Measurements from ENCODE around the gene GRK4. TPM values are rescaled to one million over a fixed set of nuclear protein-coding genes. Genes with fewer than 3 reads are reported as not detected.
A peak's percentile ranks its signal among the peaks of the same experiment; 100 is the strongest.
"Not testable (repeated sequence)": the region's sequence is repeated elsewhere in the genome, so short reads cannot be mapped to it uniquely, and the experiment has no call there.

The GRK4 gene
- polyA plus RNA-seq, 6 donors from 2014 or later = 0.86 to 1.8 (median 0.96) TPM; not detected in 1

DNA sequence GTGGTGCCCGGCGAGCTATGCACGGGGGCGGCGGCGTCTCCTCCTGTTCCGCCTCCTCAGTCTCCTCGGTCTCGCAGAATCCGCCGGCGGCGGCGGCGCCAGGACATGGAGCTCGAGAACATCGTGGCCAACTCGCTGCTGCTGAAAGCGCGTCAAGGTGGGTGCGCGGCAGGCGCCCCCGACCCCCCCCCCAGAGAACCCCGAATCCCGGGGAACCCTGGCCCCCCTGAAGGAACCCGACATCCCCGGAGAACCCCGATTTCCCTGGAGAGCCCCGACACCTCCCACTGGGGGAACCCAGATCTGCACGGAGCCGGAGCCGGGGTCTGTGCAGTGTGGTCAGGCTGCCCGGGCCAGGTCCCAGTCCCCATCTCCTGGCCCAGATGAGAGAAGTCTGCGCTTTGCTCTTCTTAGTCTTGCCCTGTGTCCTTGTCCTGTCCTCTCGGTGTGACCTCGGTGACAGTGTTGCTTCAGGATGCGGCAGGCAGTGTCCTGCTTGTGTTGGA, 648 bp downstream of the GRK4 start:
- H3K9me3 Mint-ChIP-seq = no peaks in the 10 kb centered on the region
- peaks cover 20 to 36% (median 29%) of the 10 kb centered on the region in 3 donors for H3K4me1 Mint-ChIP-seq
- no peaks in the 10 kb centered on the region for H3K27me3 Mint-ChIP-seq
- ATAC-seq (ENCODE audit: low read depth in 2 of 2) = no peak
- peak overlapping the region in 5 of 6 donors; percentile 50 to 80 (median 70) for H3K27ac Mint-ChIP-seq
- H3K36me3 Mint-ChIP-seq = no peaks in the 10 kb centered on the region
- H3K4me3 Mint-ChIP-seq = peak overlapping the region; percentile 79 to 96 (median 92)
- peak; percentile 14 for DNase-seq

- H3K36me3 Mint-ChIP-seq = no peaks in the 10 kb centered on the region
- H3K27ac Mint-ChIP-seq = peak overlapping the region in 2 of 6 donors; percentile 2 to 79
Observed at GRCh38 chr4:2964706-2965258, 1.4 kb downstream of the GRK4 start.

DNA sequence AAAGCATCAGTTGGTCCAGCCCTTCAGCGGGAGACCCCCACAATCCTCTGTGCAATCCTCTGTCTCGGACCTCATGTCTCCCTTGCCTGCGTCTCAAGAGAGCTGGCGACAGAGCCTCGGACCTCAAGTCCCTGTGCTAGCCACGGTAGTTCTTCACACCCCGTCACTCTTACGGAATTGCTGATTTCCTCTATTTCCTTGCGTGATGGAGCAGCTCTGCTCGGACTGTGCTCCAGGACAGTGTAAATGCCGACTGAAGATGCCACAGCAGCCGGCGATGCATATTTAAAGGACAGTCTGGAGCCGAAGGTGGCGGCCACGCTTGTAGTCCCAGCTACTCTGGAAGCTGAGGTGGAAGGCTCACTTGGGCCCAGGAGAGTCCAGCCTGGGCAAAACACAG, 1.9 kb downstream of the GRK4 start:
- Mint-ChIP-seq H3K27me3 (no peaks in the 10 kb centered on the region), H3K9me3 (no peaks in the 10 kb centered on the region), H3K36me3 (no peaks in the 10 kb centered on the region), H3K27ac (peak overlapping the region in 1 of 6 donors; percentile 59), H3K4me3 (peak overlapping the region in 7 of 8 donors; percentile 50 to 95 (median 61)), H3K4me1 (peaks cover 19 to 28% (median 25%) of the 10 kb centered on the region in 3 donors)
- no peak for DNase-seq
- ATAC-seq (ENCODE audit: low read depth in 2 of 2) = no peak

More at GRCh38 chr4:2964706-2965258, 1.4 kb downstream of the GRK4 start:
- Mint-ChIP-seq H3K4me3 (peak overlapping the region; percentile 79 to 96 (median 92)), H3K27me3 (no peaks in the 10 kb centered on the region), H3K4me1 (peaks cover 20 to 29% (median 29%) of the 10 kb centered on the region in 3 donors), H3K9me3 (no peaks in the 10 kb centered on the region)
- ATAC-seq (ENCODE audit: low read depth in 2 of 2) (no peak), DNase-seq (no peak)

GRCh38 chr4:2968381-2968780, 5.0 kb downstream of the GRK4 start:
- peaks cover 5 to 7% (median 6%) of the 10 kb centered on the region in 3 donors for H3K4me1 Mint-ChIP-seq
- no peaks in the 10 kb centered on the region for H3K36me3 Mint-ChIP-seq
- no peak overlapping the region for H3K27ac Mint-ChIP-seq
- no peak for ATAC-seq (ENCODE audit: low read depth in 2 of 2)
- H3K4me3 Mint-ChIP-seq = peak overlapping the region in 1 of 8 donors; percentile 64
- no peak for DNase-seq
- no peaks in the 10 kb centered on the region for H3K27me3 Mint-ChIP-seq
- H3K9me3 Mint-ChIP-seq = no peaks in the 10 kb centered on the region

- ATAC-seq (ENCODE audit: low read depth in 2 of 2) (no peak), DNase-seq (no peak)
- H3K9me3 Mint-ChIP-seq = no peaks in the 10 kb centered on the region
- H3K4me1 Mint-ChIP-seq = no peaks in the 10 kb centered on the region
- no peaks in the 10 kb centered on the region for H3K36me3 Mint-ChIP-seq
- H3K27me3 Mint-ChIP-seq = no peaks in the 10 kb centered on the region
- H3K27ac Mint-ChIP-seq = no peak overlapping the region
- H3K4me3 Mint-ChIP-seq = no peak overlapping the region
Observed at GRCh38 chr4:2971275-2971674, 7.9 kb downstream of the GRK4 start.

- DNase-seq (no peak), ATAC-seq (ENCODE audit: low read depth in 2 of 2) (no peak)
- H3K27ac Mint-ChIP-seq = no peak overlapping the region
- peaks cover 0 to 7% (median 0%) of the 10 kb centered on the region in 3 donors for H3K27me3 Mint-ChIP-seq
- peaks cover 0 to 7% (median 4%) of the 10 kb centered on the region in 3 donors for H3K4me1 Mint-ChIP-seq
- H3K36me3 Mint-ChIP-seq = no peaks in the 10 kb centered on the region
- peak overlapping the region in 1 of 8 donors; percentile 3 for H3K4me3 Mint-ChIP-seq
- H3K9me3 Mint-ChIP-seq = peaks cover 0 to 16% (median 10%) of the 10 kb centered on the region in 7 donors
Observed at GRCh38 chr4:2977211-2978088, 14.1 kb downstream of the GRK4 start.

GRCh38 chr4:2981256-2981819, 18.0 kb downstream of the GRK4 start:
- Mint-ChIP-seq H3K9me3 (peaks cover 4 to 25% (median 20%) of the 10 kb centered on the region in 7 donors), H3K27me3 (peaks cover 0 to 11% (median 0%) of the 10 kb centered on the region in 3 donors), H3K27ac (no peak overlapping the region), H3K4me1 (peaks cover 0 to 7% (median 4%) of the 10 kb centered on the region in 3 donors), H3K4me3 (no peak overlapping the region), H3K36me3 (no peaks in the 10 kb centered on the region)
- DNase-seq (no peak), ATAC-seq (ENCODE audit: low read depth in 2 of 2) (no peak)

- Mint-ChIP-seq H3K9me3 (peaks cover 4 to 25% (median 20%) of the 10 kb centered on the region in 7 donors), H3K4me3 (no peak overlapping the region), H3K27me3 (peaks cover 0 to 7% (median 0%) of the 10 kb centered on the region in 3 donors), H3K27ac (no peak overlapping the region), H3K36me3 (no peaks in the 10 kb centered on the region), H3K4me1 (peaks cover 0 to 7% (median 4%) of the 10 kb centered on the region in 3 donors)
- no peak for DNase-seq
- no peak for ATAC-seq (ENCODE audit: low read depth in 2 of 2)
Observed at GRCh38 chr4:2982012-2982411, 18.6 kb downstream of the GRK4 start.

DNA sequence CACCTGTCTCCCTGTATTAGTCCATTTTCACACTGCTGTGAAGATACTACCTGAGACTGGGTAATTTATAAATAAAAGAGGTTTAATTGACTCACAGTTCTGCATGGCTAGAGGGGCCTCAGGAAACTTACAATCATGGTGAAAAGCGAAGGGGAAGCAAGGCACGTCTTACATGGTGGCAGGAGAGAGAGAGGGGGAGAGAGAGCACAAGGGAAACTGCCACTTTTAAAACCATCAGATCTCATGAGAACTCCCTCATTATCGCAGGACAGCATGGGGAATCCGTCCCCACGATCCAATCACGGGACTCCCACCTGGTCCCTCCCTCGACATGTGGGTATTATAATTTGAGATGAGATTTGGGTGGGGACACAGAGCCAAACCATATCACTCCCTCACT, 20.3 kb downstream of the GRK4 start:
- ATAC-seq (ENCODE audit: low read depth in 2 of 2); H3K4me3 Mint-ChIP-seq; DNase-seq; H3K27me3 Mint-ChIP-seq; H3K36me3 Mint-ChIP-seq; H3K4me1 Mint-ChIP-seq: not testable (repeated sequence)
- Mint-ChIP-seq H3K27ac (peak overlapping the region in 1 of 6 donors; percentile 29), H3K9me3 (peaks cover 4 to 25% (median 20%) of the 10 kb centered on the region in 7 donors)

GRCh38 chr4:2991243-2991642, 27.9 kb downstream of the GRK4 start:
- H3K27ac Mint-ChIP-seq = peak overlapping the region in 1 of 6 donors; percentile 56
- peaks cover 0 to 3% (median 0%) of the 10 kb centered on the region in 7 donors for H3K9me3 Mint-ChIP-seq
- no peaks in the 10 kb centered on the region for H3K36me3 Mint-ChIP-seq
- no peaks in the 10 kb centered on the region for H3K4me1 Mint-ChIP-seq
- H3K27me3 Mint-ChIP-seq = peaks cover 0 to 11% (median 0%) of the 10 kb centered on the region in 3 donors
- ATAC-seq (ENCODE audit: low read depth in 2 of 2) = no peak
- H3K4me3 Mint-ChIP-seq = no peak overlapping the region
- no peak for DNase-seq

DNA sequence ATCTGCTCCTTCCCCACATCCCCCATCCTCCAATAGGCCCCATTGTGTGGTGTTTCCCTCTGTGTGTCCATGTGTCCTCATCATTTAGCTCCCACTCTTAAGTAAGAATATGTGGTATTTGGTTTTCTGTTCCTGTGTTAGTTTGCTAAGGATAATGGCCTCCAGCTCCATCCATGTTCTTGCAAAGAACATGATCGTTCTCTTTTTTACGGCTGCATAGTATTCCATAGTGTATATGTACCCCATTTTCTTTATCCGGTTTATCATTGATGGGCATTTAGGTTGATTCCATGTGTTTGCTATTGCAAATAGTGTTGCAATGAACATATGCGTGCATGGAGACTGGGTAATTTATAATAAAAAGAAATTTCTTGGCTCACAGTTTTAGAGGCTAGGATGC, 31.5 kb downstream of the GRK4 start:
- DNase-seq (no peak), ATAC-seq (ENCODE audit: low read depth in 2 of 2) (no peak)
- H3K9me3 Mint-ChIP-seq = peaks cover 0 to 3% (median 0%) of the 10 kb centered on the region in 7 donors
- H3K27me3 Mint-ChIP-seq = peaks cover 0 to 6% (median 0%) of the 10 kb centered on the region in 3 donors
- no peaks in the 10 kb centered on the region for H3K36me3 Mint-ChIP-seq
- peaks cover under 1 to 9% (median 6%) of the 10 kb centered on the region in 3 donors for H3K4me1 Mint-ChIP-seq
- H3K4me3 Mint-ChIP-seq = no peak overlapping the region
- H3K27ac Mint-ChIP-seq = no peak overlapping the region

DNA sequence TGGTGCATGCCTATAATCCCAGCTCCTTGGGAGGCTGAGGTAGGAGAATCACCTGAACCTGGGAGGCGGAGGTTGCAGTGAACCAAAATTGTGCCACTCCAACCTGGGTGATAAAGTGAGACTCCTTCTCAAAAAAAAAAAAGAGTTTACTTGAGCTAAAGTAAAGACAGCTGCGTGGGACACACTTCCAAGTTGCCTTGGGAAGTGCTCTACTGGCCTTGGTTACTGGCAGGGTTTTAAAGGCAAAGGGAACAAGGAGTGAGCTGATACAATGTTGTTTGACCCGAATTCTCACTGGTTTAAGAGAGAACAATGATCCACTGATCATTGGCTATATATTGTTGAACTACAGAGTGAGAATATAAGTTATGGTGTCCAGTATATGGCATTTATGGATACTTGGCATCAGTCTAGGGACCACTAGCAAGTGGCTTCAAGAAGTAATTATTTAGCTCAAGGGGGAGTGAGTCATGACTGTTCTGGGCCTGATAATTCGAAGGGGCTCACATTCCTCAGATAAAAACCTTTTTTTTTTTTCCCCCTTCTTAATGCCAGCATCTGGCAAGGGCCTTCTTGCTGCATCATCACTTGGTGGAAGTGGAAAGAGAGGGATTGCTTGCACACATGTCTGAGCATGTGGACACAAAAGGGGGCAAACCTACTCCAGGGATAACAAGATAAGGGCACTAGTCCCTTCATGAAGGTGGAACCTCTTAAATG, 32.3 kb downstream of the GRK4 start:
- Mint-ChIP-seq H3K9me3 (peaks cover 0 to 3% (median 0%) of the 10 kb centered on the region in 7 donors), H3K27me3 (peaks cover 0 to 4% (median 0%) of the 10 kb centered on the region in 3 donors), H3K4me1 (peaks cover 2 to 12% (median 8%) of the 10 kb centered on the region in 3 donors), H3K27ac (no peak overlapping the region), H3K4me3 (no peak overlapping the region), H3K36me3 (no peaks in the 10 kb centered on the region)
- no peak for ATAC-seq (ENCODE audit: low read depth in 2 of 2)
- DNase-seq = no peak

DNA sequence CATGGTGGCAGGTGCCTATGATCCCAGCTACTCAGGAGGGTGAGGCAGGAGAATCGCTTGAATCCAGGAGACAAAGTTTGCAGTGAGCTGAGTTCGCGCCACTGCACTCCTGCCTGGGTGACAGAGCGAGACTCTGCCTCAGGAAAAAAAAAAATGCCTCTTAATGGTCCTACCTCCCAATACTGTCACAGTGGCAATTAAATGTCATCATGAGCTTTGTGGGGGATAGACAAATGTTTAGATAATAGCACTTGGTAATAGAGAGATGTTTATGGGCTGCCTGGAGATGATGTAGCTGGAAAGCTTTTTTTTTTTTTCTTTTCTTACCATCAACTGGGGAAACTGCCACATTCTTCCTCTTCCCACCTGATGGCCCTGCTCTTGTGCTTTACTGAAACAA, 33.0 kb downstream of the GRK4 start:
- Mint-ChIP-seq H3K36me3 (no peaks in the 10 kb centered on the region), H3K9me3 (peaks cover 0 to 3% (median 0%) of the 10 kb centered on the region in 7 donors), H3K27ac (no peak overlapping the region), H3K4me1 (peaks cover 2 to 12% (median 8%) of the 10 kb centered on the region in 3 donors), H3K4me3 (peak overlapping the region in 1 of 8 donors; percentile 29), H3K27me3 (no peaks in the 10 kb centered on the region)
- DNase-seq (no peak), ATAC-seq (ENCODE audit: low read depth in 2 of 2) (no peak)

All from naive B cell (primary cell).